ENCODE measurements around the gene PHACTR1.

Gene PHACTR1

DNA sequence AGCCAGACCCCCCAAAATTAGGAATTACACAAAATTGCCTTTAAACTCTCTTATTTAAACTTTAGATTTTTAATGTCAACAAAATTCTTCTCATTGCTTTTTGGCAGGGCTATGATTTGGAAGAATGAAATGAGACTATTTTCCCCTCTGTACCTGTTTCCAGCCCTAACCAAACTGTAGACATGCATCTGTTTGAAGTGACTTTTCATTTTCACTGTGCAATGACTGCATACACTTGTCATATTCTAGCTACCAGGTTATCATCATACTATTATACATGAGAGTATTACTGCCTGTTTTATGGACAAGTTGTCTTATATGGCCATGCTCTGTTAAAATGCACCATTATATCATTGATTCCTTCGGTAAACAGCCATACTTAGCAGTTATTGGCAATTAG, 316.6 kb downstream of the PHACTR1 start:
- in situ Hi-C loops (cut with HindIII; ENCODE audit: low sequenced_read_pairs) = no loop called here
- H3K4me3 ChIP-seq (ENCODE audit: low read depth, low read length) = no peak overlapping the region
- no peak for TF ChIP-seq CTCF (IDR thresholded peaks at IDR 0.05; ENCODE audit: low read depth, low read length)
- no peak for DNase-seq (ENCODE audit: low read depth, low spot score)

DNA sequence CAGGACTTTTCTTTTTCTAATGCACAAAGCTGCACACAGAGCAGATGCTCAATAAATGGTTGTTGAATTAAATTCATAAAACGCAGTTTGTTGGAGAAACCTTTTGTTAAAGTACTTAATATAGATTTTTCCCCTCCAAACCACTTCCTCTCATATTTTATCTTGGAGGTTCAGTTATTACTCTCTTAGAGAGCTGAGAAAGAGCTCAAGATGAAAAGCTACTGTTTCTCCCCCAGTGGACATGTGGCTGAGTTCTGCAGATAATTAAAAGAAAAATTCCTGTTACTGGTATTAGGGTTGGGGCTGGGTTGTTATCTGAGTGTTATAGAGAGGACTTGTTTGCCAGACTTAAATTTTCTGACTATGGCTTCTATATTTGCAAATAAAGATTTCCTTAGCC, 317.7 kb downstream of the PHACTR1 start:
- in situ Hi-C loops (cut with HindIII; ENCODE audit: low sequenced_read_pairs) = no loop called here
- no peak for TF ChIP-seq CTCF (IDR thresholded peaks at IDR 0.05; ENCODE audit: low read depth, low read length)
- H3K4me3 ChIP-seq (ENCODE audit: low read depth, low read length) = no peak overlapping the region

DNA sequence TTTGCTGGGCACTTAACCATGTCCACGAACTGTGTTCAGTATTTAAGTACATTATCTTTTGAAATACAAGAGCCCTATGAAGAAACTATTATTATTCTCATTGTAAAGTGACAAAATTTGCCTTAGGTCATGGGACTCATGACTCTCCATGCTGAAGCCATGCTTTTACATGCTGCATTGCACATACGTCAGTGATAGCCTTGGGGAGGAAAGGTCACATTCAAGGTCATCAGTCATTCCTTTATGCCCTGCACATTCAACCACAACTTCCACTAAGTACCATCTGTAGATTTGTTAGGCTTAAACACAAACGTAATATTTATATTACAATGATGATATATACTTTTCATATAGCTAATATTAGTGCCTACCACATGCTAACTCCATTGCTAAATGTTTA, 319.0 kb downstream of the PHACTR1 start:
- no peak overlapping the region for H3K4me3 ChIP-seq (ENCODE audit: low read depth, low read length)
- no peak for TF ChIP-seq CTCF (IDR thresholded peaks at IDR 0.05; ENCODE audit: low read depth, low read length)
- in situ Hi-C loops (cut with HindIII; ENCODE audit: low sequenced_read_pairs) = no loop called here
- DNase-seq (ENCODE audit: low read depth, low spot score) = no peak

More for the DNA sequence above, 317.7 kb downstream of the PHACTR1 start:
- no peak for DNase-seq (ENCODE audit: low read depth, low spot score)

DNA sequence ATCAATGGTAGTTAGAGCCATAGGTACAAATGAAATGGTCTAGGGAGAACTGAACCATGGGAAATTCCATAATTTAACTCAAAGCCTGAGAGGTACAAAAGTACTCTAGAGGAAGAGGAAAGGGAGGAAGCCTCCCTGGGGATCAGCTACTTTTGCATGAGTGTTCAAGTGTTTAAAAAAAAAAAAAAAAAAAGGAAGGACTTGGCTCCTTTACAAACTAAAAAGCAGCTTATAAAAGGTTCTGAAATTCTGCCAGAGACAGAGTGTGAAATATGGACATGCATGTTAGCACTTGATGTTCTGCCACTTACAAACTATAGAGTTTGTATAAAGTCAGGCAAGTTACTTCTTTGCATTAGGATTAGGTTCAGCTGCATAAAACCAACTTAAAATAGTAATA, 321.7 kb downstream of the PHACTR1 start:
- no peak overlapping the region for H3K4me3 ChIP-seq (ENCODE audit: low read depth, low read length)
- in situ Hi-C loops (cut with HindIII; ENCODE audit: low sequenced_read_pairs) = no loop called here
- no peak for DNase-seq (ENCODE audit: low read depth, low spot score)
- no peak for TF ChIP-seq CTCF (IDR thresholded peaks at IDR 0.05; ENCODE audit: low read depth, low read length)

GRCh38 chr6:13038741-13039190, 322.2 kb downstream of the PHACTR1 start:
- no peak overlapping the region for H3K4me3 ChIP-seq (ENCODE audit: low read depth, low read length)
- in situ Hi-C loops (cut with HindIII; ENCODE audit: low sequenced_read_pairs) = no loop called here
- no peak for TF ChIP-seq CTCF (IDR thresholded peaks at IDR 0.05; ENCODE audit: low read depth, low read length)
- DNase-seq (ENCODE audit: low read depth, low spot score) = no peak

DNA sequence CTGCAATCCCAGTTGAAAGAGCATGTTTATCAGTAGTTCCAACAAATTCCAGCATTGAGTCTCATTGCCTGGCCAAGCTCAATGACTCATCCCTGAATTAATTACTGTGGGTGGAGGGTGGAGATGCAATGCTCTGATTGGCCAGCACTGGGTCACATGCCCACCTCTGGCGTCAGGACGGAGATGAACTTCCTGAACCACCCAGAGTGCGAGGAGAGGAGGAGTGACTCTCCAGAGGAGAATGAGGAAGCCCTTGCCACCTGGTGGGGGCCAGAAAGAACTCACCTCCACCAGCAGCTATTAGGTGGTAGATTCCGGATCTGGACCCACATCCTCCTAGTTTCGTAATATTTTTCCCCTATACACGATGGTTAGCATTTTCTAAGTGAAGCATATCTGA, 327.8 kb downstream of the PHACTR1 start:
- peak; percentile 15 for DNase-seq (ENCODE audit: low read depth, low spot score)
- TF ChIP-seq CTCF (IDR thresholded peaks at IDR 0.05; ENCODE audit: low read depth, low read length) = no peak
- no peak overlapping the region for H3K4me3 ChIP-seq (ENCODE audit: low read depth, low read length)
- in situ Hi-C loops (cut with HindIII; ENCODE audit: low sequenced_read_pairs) = no loop called here

DNA sequence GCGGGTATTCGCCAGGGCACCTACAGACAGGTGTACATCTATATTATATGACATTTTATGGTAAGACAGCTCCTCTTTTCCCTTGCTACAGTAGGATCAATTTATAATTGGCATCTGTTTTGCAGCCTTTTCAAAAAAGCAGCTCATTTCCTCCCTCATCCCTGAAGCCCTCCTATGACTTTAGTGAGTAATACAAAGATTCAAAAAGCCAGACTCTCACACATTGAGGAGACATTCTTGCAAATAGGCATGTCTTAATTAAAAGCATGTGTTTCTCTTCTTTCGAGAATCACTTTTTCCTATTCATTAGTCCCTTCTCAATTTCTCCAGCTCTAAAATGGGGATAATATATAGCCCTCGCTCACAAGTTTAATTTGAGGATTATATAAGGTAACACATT, 328.3 kb downstream of the PHACTR1 start:
- no peak for DNase-seq (ENCODE audit: low read depth, low spot score)
- no peak for TF ChIP-seq CTCF (IDR thresholded peaks at IDR 0.05; ENCODE audit: low read depth, low read length)
- in situ Hi-C loops (cut with HindIII; ENCODE audit: low sequenced_read_pairs) = no loop called here
- no peak overlapping the region for H3K4me3 ChIP-seq (ENCODE audit: low read depth, low read length)
